GM18508 (cell line): ENCODE results near the gene NOTCH4.

Experiments used
- ATAC-seq: cut with Tn5 transposase; IDR thresholded peaks from one replicate; pipeline ENCODE4 v1.9.1; 2021; ENCODE audit warnings: moderate number of reproducible peaks; ENCODE audit not compliant: insufficient read depth, unreplicated experiment

The NOTCH4 gene

GRCh38 chr6:32183030-32183429, 40.8 kb downstream of the NOTCH4 start:
- no peak for ATAC-seq

DNA sequence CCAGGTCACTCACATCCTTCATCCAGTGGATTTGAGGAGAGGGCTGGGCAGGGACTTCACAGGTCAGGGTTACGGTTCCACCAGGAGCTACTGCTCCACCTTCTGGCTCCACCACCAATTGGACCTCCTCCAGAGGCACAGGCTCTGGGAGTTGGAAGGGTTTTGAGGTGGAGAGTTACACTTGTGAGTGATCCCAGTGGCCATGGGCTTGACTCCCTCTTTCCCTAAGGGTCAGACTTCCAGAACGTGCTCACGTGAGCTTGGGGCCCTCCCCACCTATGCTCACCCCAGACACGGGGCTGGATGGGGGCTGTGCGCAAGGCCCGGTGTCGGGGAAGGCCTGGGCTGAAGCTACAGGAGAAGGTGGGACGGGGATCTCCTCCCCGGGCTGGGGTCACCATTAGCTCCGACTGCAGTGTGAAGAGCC, 41.3 kb downstream of the NOTCH4 start:
- no peak for ATAC-seq

DNA sequence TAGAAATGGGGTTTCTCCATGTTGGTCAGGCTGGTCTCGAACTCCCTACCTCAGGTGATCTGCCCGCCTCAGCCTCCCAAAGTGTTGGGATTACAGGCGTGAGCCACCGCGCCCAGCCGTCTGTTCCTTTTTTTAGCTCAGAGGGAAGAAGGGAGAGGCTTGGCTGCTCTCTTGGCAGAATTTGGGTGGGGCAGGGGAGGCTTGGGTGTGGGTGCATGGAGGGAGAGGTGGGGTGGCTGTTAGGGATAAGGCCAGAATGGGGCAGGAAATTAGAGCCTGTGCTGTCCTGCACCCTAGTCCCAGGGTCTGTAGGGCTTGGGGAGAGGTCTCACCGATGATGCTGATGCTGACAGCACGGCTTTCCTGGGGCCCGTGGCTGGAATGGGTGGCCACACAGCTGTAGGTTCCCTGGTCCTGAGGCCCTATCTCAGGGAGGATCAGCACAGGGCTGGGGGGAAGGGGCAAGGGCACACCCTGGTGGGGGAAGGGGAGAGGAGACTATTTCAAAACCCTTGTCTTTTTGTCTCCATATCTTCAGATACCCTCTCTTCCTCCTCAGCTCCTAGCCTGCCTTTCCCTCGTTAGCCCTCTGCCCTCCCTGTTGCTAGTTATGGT, 41.8 kb downstream of the NOTCH4 start:
- ATAC-seq: no peak

- no peak for ATAC-seq
These were observed 42.6 kb downstream of the NOTCH4 start for GRCh38 chr6:32181148-32181702.

DNA sequence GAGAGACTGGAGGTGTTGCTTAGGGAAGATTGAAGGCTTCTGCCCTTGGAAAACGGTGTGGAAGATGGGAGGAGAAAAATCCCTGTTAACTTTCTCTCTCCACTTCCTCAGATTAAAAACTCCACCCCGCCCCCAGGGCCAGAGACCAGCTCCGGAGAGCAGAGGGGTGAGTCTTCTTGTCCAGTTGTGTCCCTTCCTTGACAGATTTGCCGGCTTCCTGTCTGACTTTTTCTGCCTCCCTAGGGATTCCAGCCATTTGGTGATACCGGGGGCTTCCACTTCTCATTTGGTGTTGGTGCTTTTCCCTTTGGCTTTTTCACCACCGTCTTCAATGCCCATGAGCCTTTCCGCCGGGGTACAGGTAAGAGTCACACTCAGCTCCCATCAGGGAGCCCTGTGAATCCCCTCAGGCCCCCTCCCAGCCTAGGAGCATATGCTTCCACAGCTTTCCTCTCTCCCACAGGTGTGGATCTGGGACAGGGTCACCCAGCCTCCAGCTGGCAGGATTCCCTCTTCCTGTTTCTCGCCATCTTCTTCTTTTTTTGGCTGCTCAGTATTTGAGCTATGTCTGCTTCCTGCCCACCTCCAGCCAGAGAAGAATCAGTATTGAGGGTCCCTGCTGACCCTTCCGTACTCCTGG, 44.0 kb downstream of the NOTCH4 start:
- no peak for ATAC-seq

- ATAC-seq: no peak
These were observed 45.1 kb downstream of the NOTCH4 start for GRCh38 chr6:32178547-32179440.

DNA sequence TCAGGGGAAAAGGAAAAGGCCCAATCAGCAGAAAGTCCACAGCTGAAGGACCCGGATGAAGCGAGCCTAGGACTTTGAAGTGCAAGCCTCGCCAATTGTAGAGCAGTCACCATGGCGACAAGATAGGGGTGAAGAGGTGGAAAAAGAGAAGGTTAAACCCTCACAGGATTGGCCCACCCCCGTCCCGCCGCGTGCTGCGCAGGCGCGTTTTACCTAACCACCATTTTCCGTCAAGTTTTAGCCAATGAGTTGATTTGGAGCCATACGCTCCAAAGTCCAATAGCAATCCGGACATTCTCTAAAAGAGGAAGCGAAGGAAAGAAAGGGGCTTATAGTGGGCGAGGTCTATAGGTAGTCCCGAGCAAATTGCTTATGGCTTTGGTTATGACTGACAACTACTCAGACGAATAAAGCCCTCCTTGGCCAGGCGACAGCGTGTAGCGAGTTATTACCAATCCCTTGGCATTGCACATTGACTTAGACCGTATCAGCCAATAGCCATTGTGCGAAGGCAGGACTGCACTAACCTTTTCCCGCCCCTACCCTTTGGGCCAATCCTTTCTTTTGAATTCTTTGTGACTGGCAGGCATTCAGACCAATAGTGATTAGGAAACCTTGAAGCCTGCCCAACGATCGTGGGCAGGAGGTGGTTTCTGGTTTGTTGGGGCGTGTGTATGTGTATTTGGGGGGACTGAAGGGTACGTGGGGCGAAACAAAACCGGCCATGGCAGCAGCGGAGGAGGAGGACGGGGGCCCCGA, 45.9 kb downstream of the NOTCH4 start, which contains the start of gene RNF5:
Gene RNF5, plus strand, starts transcription at position 618 of the 759 bp plus-strand sequence. Its CDS starts 107 bp downstream, at position 725.
- peak; percentile 83 for ATAC-seq

DNA sequence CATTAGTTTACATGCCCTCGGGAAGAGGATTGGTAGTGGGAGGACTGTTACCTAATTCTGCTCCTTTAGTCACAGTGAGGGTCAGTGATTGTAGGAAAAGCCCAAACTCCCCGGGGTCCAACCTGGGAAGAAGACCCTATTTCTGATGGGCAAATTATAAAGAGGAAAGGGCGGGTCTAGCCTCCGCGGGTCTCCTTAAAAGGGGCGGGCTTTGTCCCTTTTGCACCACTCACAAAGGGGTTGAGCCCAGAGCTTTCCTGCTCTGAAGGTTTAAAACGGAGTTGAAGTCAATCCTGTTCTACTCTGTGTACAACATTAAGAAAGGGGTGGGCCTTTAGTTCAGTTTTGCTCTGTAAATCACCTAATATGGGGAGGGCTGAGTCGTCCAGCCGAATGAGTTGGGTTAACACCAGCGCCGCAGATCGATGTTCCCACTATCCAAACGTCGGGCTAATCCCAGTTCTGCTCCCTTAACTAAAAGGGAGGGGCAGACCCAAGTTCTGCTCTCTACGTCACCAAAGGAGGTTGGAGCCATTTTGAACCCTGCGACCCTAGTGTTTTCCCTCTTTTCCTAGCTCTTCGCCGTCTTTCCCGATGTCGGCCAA, 46.6 kb downstream of the NOTCH4 start:
- ATAC-seq: no peak

DNA sequence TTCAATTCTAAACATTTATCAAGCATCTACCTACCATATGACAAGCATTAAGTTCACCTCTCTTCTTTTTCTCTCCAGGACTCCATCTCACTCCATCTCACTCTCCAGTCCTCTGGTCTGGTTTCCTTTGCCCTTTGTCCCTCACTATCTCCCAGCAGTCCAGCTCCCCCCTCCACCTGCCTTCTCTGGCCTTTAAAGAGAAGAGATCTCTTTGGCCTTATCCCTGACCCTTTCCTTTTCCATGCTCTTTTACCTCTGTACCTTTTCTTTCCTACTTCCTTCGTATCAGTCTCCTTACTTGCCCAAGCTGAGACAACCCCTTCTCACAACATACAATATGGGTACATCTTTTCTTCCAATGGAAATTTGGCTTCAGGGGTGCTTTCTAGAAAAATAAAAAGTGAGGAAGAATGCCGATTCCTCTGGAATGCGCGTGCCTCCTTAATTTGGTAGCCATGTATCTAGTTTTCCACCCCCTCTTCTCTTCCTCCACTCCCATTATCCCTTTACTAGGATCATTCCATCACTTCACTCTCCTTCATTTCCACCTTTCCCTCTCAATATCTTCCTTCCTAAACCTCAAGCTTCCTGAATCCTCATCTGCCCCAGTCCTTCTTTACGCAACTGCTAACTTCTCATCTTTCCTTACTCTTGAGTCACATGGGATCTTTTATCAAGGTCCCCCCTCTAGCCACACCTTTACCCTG, 47.2 kb downstream of the NOTCH4 start:
- no peak for ATAC-seq

DNA sequence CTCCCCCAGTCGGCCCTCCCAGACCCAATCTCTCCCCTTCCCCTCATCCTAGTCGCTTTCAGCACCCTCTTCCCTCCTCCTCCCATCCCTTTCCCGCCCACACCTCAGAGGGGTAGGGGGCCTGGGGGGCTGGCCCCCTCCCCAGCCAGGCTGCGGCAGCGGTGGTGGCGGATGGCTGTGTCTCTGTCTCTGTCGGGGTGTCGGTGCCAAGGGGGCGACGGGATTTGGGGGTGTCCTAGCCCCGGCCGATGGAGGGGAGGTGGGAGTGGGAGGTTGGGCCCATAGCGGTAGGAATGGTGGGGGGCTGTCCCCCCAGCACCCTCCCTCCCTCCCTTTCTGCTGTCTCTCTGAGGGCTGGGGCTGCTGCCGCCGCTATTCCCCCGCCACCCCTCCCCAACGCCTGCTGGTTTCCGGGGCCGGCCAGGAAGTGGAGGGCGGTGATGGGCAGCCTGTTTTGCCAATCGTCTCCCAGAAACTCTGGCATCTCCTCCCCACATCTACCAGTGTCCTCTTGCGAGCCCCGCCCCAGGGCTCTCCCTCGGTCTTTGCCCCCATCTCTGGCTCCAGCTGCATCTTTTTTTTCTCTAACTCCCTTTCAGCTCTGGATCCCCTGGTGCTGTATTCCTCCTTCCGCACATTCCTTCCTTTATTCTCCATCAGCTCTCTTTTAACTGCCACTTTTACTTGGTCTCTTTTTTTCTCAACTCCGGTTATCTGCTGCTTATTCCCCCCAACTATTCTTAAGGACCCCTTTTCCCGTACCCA, 48.0 kb downstream of the NOTCH4 start, which contains the start of gene AGPAT1:
Gene AGPAT1, minus strand, starts transcription at position 374 of the 765 bp plus-strand sequence. CDS start 4,588 bp downstream, outside the sequence.
- no peak for ATAC-seq

DNA sequence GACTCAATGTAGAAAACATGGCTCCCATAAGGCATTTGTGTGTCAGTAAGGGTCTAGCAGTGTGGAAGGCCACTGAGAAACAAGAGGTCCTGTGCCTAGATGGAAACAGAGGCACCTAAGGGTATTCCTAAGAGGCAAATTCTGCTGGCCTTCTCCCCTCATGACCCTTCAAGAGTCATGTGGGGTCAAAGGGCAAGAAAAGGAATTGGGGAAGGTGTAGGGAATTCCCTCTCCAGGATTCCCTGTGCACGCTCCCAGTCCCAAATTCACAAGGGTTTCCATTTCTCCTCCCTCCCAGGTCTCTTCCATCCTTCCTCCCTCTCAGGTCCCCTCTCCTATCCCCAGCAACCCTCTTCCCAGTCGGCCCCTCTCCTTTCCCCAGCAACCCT, 48.6 kb downstream of the NOTCH4 start:
- ATAC-seq: no peak

DNA sequence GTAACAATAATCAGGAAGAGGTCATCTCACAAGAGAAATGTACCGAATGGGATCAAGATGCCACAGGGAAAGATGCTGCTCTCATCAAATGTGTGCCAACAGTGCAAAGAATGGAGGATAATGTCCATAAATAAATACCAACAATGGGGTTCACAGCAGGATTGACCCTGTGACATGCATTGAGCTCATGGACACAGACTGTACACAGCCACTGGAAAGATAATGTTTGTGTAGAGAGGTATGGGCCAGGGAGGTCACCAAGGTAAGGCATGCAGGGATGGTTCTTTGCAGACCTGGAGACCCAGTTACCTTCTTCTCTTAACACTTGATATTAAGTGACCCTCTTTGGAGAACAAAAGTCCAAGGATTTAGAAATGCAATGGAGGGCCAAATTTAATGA, 49.5 kb downstream of the NOTCH4 start:
- no peak for ATAC-seq

DNA sequence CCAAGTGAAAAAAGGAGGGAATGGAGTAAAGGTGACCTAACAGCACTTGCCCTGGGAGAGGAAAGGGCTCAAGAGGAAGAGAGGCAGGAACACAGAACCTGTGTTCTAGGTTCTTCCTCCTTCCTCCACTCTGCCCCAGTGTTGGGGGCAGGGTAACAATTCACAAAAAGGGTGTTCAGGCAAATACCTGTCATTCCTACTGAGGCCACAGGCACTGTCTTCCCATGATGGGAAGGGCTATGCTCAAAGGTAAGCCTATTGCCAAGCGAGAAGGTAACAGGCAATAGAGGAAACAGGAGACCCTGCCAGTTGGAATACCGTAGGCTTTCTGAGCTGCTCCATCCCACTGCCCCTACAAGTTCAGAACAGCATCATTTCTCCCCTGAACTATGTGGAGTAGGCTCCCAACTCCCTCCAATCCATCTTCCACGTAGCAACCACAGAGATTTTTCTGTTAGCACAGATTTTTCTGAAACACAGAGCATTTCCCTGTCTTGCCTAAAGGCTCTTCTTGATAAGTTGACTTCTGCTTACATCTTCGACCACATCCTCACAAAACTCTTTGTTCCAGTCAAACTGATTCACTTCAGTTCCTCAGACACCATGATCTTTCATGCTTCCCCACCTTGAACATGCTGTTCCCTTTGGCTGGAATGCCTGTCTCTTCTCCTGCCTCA, 50.7 kb downstream of the NOTCH4 start:
- no peak for ATAC-seq

- no peak for ATAC-seq
These were observed 52.6 kb downstream of the NOTCH4 start for GRCh38 chr6:32171234-32171633.

DNA sequence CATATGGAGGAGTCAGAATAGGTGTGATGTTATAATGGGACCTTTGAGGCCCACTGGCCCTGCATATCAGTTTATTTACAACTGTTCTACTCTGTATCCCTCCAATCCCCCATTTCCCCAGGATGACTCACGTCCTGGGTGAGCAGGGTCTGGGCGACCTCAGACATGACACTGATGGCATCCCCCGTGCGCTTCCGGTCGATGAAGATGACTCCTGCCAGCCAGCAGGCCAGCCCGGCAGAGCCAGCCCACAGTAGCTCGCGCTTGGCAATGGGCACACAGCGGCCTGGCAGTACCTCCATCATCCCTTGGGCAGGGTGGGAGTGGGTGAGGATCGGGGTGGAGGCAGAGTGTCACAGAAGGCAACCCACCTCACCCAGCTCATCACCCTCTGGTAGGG, 53.6 kb downstream of the NOTCH4 start:
- no peak for ATAC-seq

DNA sequence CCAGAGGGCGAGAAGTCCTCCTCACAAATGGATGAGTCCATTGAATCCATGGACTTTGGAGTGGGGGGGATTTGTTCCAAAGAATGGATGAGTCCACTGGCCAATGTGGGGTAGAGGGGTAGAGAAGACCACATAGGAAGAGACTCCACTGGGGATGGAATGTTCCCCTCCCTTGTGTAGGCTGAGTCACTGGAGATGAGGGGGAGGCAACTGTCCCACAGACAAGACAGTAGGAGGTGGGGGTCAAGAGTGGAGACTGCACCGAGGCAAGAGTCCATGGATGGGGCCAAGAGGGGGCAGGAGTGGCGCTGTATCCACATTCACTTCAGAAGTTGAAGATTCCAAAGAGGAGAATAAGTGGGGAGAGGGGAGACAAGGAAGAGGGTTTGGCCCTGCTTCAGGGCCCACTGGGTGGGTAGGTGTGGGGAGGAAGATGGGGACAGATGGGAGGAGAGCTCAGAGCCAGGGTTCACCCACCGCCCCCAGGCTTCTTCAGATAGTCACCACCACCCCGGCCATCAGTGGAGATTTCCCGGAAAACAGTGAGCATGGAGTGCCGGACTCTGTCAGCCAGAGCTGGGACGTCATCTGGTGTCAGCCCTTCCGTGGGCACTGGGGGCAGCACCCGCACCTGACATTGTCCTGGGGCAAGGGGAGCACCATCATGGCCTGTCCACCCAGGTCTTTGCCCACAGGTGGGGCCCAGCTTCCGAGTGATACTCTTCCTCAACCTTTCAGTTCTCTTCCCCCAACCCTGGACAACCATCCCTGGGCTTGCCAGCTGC, 54.9 kb downstream of the NOTCH4 start:
- ATAC-seq: no peak

DNA sequence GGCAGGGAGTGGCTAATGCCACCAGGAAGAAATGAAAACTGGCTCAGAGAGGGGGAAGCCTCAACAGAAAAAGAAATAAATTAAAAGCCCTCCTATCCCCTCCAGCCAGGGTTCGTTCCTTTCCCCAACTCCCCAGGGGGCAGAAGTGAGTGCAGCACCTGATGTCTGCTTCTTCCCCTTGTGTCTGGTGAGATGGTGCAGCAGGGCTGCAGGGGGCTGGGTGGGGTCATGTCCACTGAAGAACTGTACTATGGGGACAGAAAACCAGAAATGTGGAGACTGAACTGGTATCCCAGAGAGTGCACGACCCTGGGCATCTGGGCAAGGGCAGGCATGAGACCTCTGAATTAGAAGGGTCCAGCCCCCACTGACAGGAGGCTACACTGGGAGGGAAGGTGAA, 55.5 kb downstream of the NOTCH4 start:
- ATAC-seq: no peak
